ENCODE results near the gene GNB1. TPM values are rescaled to one million over a fixed set of nuclear protein-coding genes. Genes with fewer than 3 reads are reported as not detected.
A peak's percentile ranks its signal among the peaks of the same experiment; 100 is the strongest.

GNB1 gene
- total and polyA plus RNA-seq, 9 of the 15 experiments (the other 6 are each of a cell fraction or from before 2014, with no cell fraction given) = 34.3 to 388 (median 114) TPM

DNA sequence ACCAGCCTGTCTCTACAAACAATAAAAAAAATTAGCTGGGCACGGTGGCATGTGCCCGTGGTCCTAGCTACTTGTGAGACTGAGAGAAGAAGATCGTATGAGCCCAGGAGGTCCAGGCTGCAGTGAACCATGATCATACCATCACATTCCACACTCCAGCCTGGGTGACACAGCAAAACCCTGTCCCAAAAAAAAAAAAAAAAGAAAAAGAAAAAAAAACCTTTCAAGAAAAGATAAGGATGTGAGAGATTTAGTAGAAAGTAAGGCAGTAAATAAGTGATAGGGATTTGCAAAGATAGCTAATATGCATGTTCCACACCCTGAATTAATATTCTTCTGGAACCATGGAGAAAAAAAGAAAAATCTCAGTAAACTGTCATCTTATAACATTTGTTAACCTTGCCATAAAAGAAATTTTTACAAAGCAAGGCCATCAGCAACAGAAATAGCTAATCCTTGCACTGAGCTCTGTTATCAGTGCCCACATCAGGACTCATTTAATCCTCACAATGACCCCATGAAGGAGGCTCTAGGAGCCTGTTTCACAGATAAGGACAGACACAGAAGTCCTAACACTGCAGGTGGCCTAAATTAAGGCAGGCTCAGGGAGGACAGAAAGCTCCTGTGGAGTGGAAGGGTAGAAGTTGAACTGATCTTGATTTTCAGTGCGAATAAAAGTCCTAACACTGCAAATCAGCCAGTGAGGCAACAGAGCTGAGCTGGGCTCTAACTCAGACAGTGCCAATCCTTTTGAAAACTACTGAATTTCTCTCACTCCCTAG, 7.6 kb downstream of the GNB1 start (continued):
- TF ChIP-seq ELK1 (CRISPR knock-in tag; IDR thresholded peaks at IDR 0.05) = no peak
- no peak for TF ChIP-seq EGR1 (conservative IDR thresholded peaks at IDR 0.05)
- no peak for TF ChIP-seq PREB (CRISPR knock-in tag; IDR thresholded peaks at IDR 0.05)
- TF ChIP-seq ARID1B (IDR thresholded peaks at IDR 0.05) = peak; percentile 93
- no peak for TF ChIP-seq JUN (IDR thresholded peaks at IDR 0.05; ENCODE audit: borderline replicate concordance, low read depth, low read length)
- no peak for TF ChIP-seq JUN (CRISPR knock-in tag; IDR thresholded peaks at IDR 0.05; ENCODE audit: borderline replicate concordance)
- no peak for TF ChIP-seq CC2D1A (IDR thresholded peaks at IDR 0.05)
- no peak for TF ChIP-seq CEBPB (tag; IDR thresholded peaks at IDR 0.05)
- peak; percentile 63; the same call in 1 of the 2 replicates for TF ChIP-seq MEF2D (tag; conservative IDR thresholded peaks at IDR 0.05; ENCODE audit: low read depth)
- peak; percentile 64; the same call in 1 of the 2 replicates for TF ChIP-seq CREM (IDR thresholded peaks at IDR 0.05; ENCODE audit: low read depth)
- TF ChIP-seq XRCC3 (IDR thresholded peaks at IDR 0.05) = no peak
- no peak for TF ChIP-seq ARID3B (CRISPR knock-in tag; IDR thresholded peaks at IDR 0.05; ENCODE audit: borderline replicate concordance)
- TF ChIP-seq, protein P1, sequence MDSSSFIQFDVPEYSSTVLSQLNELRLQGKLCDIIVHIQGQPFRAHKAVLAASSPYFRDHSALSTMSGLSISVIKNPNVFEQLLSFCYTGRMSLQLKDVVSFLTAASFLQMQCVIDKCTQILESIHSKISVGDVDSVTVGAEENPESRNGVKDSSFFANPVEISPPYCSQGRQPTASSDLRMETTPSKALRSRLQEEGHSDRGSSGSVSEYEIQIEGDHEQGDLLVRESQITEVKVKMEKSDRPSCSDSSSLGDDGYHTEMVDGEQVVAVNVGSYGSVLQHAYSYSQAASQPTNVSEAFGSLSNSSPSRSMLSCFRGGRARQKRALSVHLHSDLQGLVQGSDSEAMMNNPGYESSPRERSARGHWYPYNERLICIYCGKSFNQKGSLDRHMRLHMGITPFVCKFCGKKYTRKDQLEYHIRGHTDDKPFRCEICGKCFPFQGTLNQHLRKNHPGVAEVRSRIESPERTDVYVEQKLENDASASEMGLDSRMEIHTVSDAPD (CRISPR knock-in tag; IDR thresholded peaks at IDR 0.05) = no peak
- no peak for TF ChIP-seq ZC3H11A (IDR thresholded peaks at IDR 0.05; ENCODE audit: low read depth, low read length)
- TF ChIP-seq NCOA6 (IDR thresholded peaks at IDR 0.05) = no peak
- no peak for TF ChIP-seq POU5F1 (IDR thresholded peaks at IDR 0.05; ENCODE audit: borderline replicate concordance, low read depth, low read length, partially characterized antibody)
- 0 out of 2 replicates have a peak, but pooled peaks have one; percentile 15 for TF ChIP-seq RAD51 (IDR thresholded peaks at IDR 0.05; ENCODE audit: borderline replicate concordance, low read depth)
- TF ChIP-seq MYNN (IDR thresholded peaks at IDR 0.05) = peak; percentile 83; the same call in 1 of the 2 replicates
- TF ChIP-seq MYNN (CRISPR knock-in tag; IDR thresholded peaks at IDR 0.05) = no peak
- TF ChIP-seq, protein P2, sequence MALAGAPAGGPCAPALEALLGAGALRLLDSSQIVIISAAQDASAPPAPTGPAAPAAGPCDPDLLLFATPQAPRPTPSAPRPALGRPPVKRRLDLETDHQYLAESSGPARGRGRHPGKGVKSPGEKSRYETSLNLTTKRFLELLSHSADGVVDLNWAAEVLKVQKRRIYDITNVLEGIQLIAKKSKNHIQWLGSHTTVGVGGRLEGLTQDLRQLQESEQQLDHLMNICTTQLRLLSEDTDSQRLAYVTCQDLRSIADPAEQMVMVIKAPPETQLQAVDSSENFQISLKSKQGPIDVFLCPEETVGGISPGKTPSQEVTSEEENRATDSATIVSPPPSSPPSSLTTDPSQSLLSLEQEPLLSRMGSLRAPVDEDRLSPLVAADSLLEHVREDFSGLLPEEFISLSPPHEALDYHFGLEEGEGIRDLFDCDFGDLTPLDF (CRISPR knock-in tag; IDR thresholded peaks at IDR 0.05) = no peak
